HepG2 (cell line): ENCODE measurements around the gene LOXL3. TPM values are rescaled to one million over a fixed set of nuclear protein-coding genes. Genes with fewer than 3 reads are reported as not detected.

ENCODE experiments used
- ATF7-NPFF ChIP-seq: sonication (generic); formaldehyde crosslinking; IDR thresholded peaks from 2 replicates; pipeline ENCODE4 v1.8.1; 2023; ENCODE audit warnings: mild to moderate bottlenecking, low read depth, missing genetic modification reagents, moderate library complexity
- KMT2B ChIP-seq: IDR thresholded peaks from 2 replicates; pipeline ENCODE4 v1.6.1; 2016; ENCODE audit warnings: missing genetic modification reagents, missing compliant biosample characterization
- MIXL1 ChIP-seq: IDR thresholded peaks from 2 replicates; pipeline ENCODE4 v1.6.1; 2016
- MYC ChIP-seq: sonication (generic); formaldehyde crosslinking; IDR thresholded peaks from 2 replicates; pipeline ENCODE4 v1.9.0; 2021; ENCODE audit warnings: missing genetic modification reagents, borderline replicate concordance
- RXRA ChIP-seq: sonication (generic); formaldehyde crosslinking; IDR thresholded peaks from 2 replicates; pipeline ENCODE4 v1.5.1; 2020; ENCODE audit warnings: missing genetic modification reagents
- SMAD9 ChIP-seq: sonication (generic); formaldehyde crosslinking; IDR thresholded peaks from 2 replicates; pipeline ENCODE4 v1.5.1; 2020; ENCODE audit warnings: mild to moderate bottlenecking, missing genetic modification reagents
- SOX13 ChIP-seq, 3 experiments: fragments of 450-650 bp in 1 of 3; sonication (generic) in 1 of 3; formaldehyde crosslinking in 1 of 3; IDR thresholded peaks in 2 of 3; conservative IDR thresholded peaks in 1 of 3; 2 replicates each; pipeline versions ENCODE4 v1.5.0 to v1.6.1; 2016 to 2020; ENCODE audit warnings: antibody characterized with exemption in 1 of 3, mild to moderate bottlenecking in 1 of 3, missing compliant biosample characterization in 1 of 3, missing genetic modification reagents in 1 of 3, moderate library complexity in 1 of 3
- ZFX ChIP-seq: sonication (generic); formaldehyde crosslinking; IDR thresholded peaks from 2 replicates; pipeline ENCODE4 v1.4.0; 2020; ENCODE audit warnings: mild to moderate bottlenecking, low read depth, missing genetic modification reagents, moderate library complexity
- ZNF136 ChIP-seq: sonication (generic); formaldehyde crosslinking; IDR thresholded peaks from 2 replicates; pipeline ENCODE4 v1.8.1; 2022; ENCODE audit warnings: low read depth, mild to moderate bottlenecking, moderate library complexity, missing genetic modification reagents
- ZNF274 ChIP-seq: sonication (generic); formaldehyde crosslinking; IDR thresholded peaks from 2 replicates; pipeline ENCODE4 v1.5.1; 2020; ENCODE audit warnings: mild to moderate bottlenecking, missing genetic modification reagents
- ZNF431 ChIP-seq: sonication (generic); formaldehyde crosslinking; IDR thresholded peaks from 2 replicates; pipeline ENCODE4 v1.9.0; 2022; ENCODE audit warnings: missing genetic modification reagents, low read depth, mild to moderate bottlenecking, borderline replicate concordance
- ZNF605 ChIP-seq: sonication (generic); formaldehyde crosslinking; IDR thresholded peaks from 2 replicates; pipeline ENCODE4 v1.8.0; 2022; ENCODE audit warnings: mild to moderate bottlenecking, missing genetic modification reagents
- ZNF672 ChIP-seq: sonication (generic); formaldehyde crosslinking; IDR thresholded peaks from 2 replicates; pipeline ENCODE4 v1.8.1; 2022; ENCODE audit warnings: missing genetic modification reagents
- polyA plus RNA-seq, 8 experiments: library from polyadenylated mRNA; depleted of rRNA in 3 of 8; stranded (reverse) in 7 of 8; unstranded in 1 of 8; fragments of >200 nt; fragmentation: Illumina TruSeq in 4 of 8; extraction: Trizol in 4 of 8; gene quantifications; 2 replicates each; pipeline versions ENCODE4 v1.2.1 to v1.2.3, GENCODE V29; 2011 to 2016; ENCODE audit warnings: low read depth in 4 of 8, missing spikeins in 1 of 8, mixed read lengths in 1 of 8; ENCODE audit not compliant: insufficient read depth in 1 of 8
- total RNA-seq, 5 experiments: library from RNA; depleted of rRNA; stranded (reverse); fragments of >200 nt; fragmentation: Illumina TruSeq; extraction: Trizol; gene quantifications; 2 replicates each; pipeline ENCODE4 v1.2.3, GENCODE V29; 2016; ENCODE audit warnings: low read depth in 1 of 5
- TF ChIP-seq, protein P1 (sequence below): sonication (generic); formaldehyde crosslinking; IDR thresholded peaks from 2 replicates; pipeline ENCODE4 v1.8.0; 2022; ENCODE audit warnings: mild to moderate bottlenecking, missing genetic modification reagents; ENCODE audit not compliant: insufficient replicate concordance
- TF ChIP-seq, protein P2 (sequence below): sonication (generic); formaldehyde crosslinking; IDR thresholded peaks from 2 replicates; pipeline ENCODE4 v1.4.0; 2020; ENCODE audit warnings: low read depth, mild to moderate bottlenecking, missing genetic modification reagents
- TF ChIP-seq, protein P3 (sequence below): IDR thresholded peaks from 2 replicates; pipeline ENCODE4 v1.6.1; 2012; ENCODE audit warnings: inconsistent platforms
- TF ChIP-seq, protein P4 (sequence below): sonication (generic); formaldehyde crosslinking; IDR thresholded peaks from 2 replicates; pipeline ENCODE4 v1.5.0; 2020; ENCODE audit warnings: mild to moderate bottlenecking, missing genetic modification reagents, borderline replicate concordance
- TF ChIP-seq, protein P5 (sequence below): sonication (generic); formaldehyde crosslinking; IDR thresholded peaks from 2 replicates; pipeline ENCODE4 v1.9.0; 2021; ENCODE audit warnings: missing genetic modification reagents, mild to moderate bottlenecking, borderline replicate concordance
- TF ChIP-seq, protein P6 (sequence below): sonication (generic); formaldehyde crosslinking; IDR thresholded peaks from 2 replicates; pipeline ENCODE4 v1.4.0; 2020; ENCODE audit warnings: missing genetic modification reagents

Gene LOXL3
- total and polyA plus RNA-seq, 2 of the 13 experiments (the other 11 are each of a cell fraction or from before 2014, with no cell fraction given), result 0.55 to 6.5 TPM

DNA sequence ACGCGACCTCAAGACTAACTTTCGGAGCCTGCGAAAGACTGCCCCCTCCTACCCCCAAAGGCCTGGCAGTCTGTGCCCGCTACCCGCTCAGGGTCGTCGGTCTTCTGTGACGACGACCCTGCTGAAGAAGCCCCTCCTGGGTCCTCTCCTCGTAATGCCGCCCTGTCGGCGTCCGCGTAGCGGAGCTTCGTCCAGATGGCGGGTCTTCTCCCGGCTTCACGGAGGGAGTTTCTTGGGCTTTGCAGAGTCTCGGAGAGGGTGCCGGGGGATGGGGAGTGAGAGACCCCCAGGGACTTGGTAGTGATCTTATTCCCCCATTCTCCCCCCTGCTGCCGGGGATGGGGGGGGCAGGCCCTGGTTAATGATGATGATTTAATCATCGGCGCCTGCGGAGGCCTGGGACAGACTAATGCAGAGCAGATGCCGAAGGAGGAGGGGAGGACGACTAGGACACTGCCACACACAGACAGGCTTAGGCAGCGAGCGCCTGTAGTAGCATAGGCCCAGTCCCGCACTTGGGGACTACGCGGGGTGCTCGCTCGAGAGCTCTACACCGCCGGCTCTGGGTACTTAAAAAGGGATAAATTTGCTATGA is 45.7 kb downstream of the LOXL3 start (continued):
- TF ChIP-seq, protein P1, sequence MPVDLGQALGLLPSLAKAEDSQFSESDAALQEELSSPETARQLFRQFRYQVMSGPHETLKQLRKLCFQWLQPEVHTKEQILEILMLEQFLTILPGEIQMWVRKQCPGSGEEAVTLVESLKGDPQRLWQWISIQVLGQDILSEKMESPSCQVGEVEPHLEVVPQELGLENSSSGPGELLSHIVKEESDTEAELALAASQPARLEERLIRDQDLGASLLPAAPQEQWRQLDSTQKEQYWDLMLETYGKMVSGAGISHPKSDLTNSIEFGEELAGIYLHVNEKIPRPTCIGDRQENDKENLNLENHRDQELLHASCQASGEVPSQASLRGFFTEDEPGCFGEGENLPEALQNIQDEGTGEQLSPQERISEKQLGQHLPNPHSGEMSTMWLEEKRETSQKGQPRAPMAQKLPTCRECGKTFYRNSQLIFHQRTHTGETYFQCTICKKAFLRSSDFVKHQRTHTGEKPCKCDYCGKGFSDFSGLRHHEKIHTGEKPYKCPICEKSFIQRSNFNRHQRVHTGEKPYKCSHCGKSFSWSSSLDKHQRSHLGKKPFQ, result peak; percentile 40
- TF ChIP-seq MIXL1 (CRISPR knock-in tag), result 0 out of 2 replicates have a peak, but pooled peaks have one; percentile 7
- TF ChIP-seq ZNF431 (CRISPR knock-in tag), result 0 out of 2 replicates have a peak, but pooled peaks have one; percentile 34
- TF ChIP-seq, protein P2, sequence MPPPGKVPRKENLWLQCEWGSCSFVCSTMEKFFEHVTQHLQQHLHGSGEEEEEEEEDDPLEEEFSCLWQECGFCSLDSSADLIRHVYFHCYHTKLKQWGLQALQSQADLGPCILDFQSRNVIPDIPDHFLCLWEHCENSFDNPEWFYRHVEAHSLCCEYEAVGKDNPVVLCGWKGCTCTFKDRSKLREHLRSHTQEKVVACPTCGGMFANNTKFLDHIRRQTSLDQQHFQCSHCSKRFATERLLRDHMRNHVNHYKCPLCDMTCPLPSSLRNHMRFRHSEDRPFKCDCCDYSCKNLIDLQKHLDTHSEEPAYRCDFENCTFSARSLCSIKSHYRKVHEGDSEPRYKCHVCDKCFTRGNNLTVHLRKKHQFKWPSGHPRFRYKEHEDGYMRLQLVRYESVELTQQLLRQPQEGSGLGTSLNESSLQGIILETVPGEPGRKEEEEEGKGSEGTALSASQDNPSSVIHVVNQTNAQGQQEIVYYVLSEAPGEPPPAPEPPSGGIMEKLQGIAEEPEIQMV, result 0 out of 2 replicates have a peak, but pooled peaks have one; percentile 41
- 0 out of 2 replicates have a peak, but pooled peaks have one; percentile 6 for TF ChIP-seq ZNF136 (CRISPR knock-in tag)
- 0 out of 2 replicates have a peak, but pooled peaks have one; percentile 2 for TF ChIP-seq MYC (CRISPR knock-in tag)
- TF ChIP-seq SMAD9 (CRISPR knock-in tag), result 0 out of 2 replicates have a peak, but pooled peaks have one; percentile 10
- no peak for TF ChIP-seq SOX13 (IDR thresholded peaks at IDR 0.05)
- TF ChIP-seq SOX13 (CRISPR knock-in tag; conservative IDR thresholded peaks at IDR 0.05 in 1 of 2, IDR thresholded peaks at IDR 0.05 in 1 of 2), result peak; percentile 2 to 55; a peak in 2 of 4 replicates
- TF ChIP-seq, protein P3, sequence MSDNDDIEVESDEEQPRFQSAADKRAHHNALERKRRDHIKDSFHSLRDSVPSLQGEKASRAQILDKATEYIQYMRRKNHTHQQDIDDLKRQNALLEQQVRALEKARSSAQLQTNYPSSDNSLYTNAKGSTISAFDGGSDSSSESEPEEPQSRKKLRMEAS, result peak; percentile 52
- TF ChIP-seq, protein P4, sequence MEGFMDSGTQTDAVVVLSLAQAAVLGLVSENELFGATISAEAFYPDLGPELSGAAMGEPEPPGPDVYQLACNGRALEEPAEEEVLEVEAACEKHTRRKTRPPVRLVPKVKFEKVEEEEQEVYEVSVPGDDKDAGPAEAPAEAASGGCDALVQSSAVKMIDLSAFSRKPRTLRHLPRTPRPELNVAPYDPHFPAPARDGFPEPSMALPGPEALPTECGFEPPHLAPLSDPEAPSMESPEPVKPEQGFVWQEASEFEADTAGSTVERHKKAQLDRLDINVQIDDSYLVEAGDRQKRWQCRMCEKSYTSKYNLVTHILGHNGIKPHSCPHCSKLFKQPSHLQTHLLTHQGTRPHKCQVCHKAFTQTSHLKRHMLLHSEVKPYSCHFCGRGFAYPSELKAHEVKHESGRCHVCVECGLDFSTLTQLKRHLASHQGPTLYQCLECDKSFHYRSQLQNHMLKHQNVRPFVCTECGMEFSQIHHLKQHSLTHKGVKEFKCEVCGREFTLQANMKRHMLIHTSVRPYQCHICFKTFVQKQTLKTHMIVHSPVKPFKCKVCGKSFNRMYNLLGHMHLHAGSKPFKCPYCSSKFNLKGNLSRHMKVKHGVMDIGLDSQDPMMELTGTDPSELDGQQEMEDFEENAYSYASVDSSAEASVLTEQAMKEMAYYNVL (CRISPR knock-in tag), result 0 out of 2 replicates have a peak, but pooled peaks have one; percentile 37
- TF ChIP-seq, protein P5, sequence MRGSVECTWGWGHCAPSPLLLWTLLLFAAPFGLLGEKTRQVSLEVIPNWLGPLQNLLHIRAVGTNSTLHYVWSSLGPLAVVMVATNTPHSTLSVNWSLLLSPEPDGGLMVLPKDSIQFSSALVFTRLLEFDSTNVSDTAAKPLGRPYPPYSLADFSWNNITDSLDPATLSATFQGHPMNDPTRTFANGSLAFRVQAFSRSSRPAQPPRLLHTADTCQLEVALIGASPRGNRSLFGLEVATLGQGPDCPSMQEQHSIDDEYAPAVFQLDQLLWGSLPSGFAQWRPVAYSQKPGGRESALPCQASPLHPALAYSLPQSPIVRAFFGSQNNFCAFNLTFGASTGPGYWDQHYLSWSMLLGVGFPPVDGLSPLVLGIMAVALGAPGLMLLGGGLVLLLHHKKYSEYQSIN, result no peak
- TF ChIP-seq ATF7-NPFF (CRISPR knock-in tag), result no peak
- TF ChIP-seq RXRA (CRISPR knock-in tag), result peak; percentile 43; the same call in 1 of the 2 replicates
- TF ChIP-seq KMT2B (CRISPR knock-in tag), result no peak
- peak; percentile 13 for TF ChIP-seq ZNF605
- no peak for TF ChIP-seq ZNF672
- peak; percentile 82 for TF ChIP-seq ZFX (CRISPR knock-in tag)
- 0 out of 2 replicates have a peak, but pooled peaks have one; percentile 5 for TF ChIP-seq ZNF274 (CRISPR knock-in tag)
- TF ChIP-seq, protein P6, sequence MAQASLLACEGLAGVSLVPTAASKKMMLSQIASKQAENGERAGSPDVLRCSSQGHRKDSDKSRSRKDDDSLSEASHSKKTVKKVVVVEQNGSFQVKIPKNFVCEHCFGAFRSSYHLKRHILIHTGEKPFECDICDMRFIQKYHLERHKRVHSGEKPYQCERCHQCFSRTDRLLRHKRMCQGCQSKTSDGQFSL, result peak; percentile 9; the same call in 1 of the 2 replicates
